Tibial nerve (tissue), 4 donors: ENCODE results near the gene SETDB2. TPM values are rescaled to one million over a fixed set of nuclear protein-coding genes. Genes with fewer than 3 reads are reported as not detected.

ENCODE experiments used
- DNase-seq, 2 donors: peaks; one replicate each; pipeline ENCODE4 v3.0.0-alpha.2; 2019; ENCODE audit warnings: low spot score in 2 of 2
- H3K27ac ChIP-seq, 4 donors: fragments of 200-600 bp; sonication (generic) in 3 of 4; one replicate each; pipeline ENCODE4 v1.5.1; 2017 to 2019; ENCODE audit warnings: mild to moderate bottlenecking in 1 of 4
- H3K27me3 ChIP-seq, 2 donors: fragments of 200-600 bp; sonication (generic) in 1 of 2; one replicate each; pipeline versions ENCODE4 v1.5.1 to v1.6.0; 2017 to 2019
- H3K36me3 ChIP-seq, 3 donors: fragments of 200-600 bp; sonication (generic); one replicate each; pipeline ENCODE4 v1.5.1; 2018 to 2019
- H3K4me1 ChIP-seq, 4 donors: fragments of 200-600 bp; sonication (generic) in 3 of 4; one replicate each; pipeline ENCODE4 v1.5.1; 2017 to 2019
- H3K4me3 ChIP-seq, 4 donors: fragments of 200-600 bp; sonication (generic) in 3 of 4; one replicate each; pipeline ENCODE4 v1.5.1; 2017 to 2019; ENCODE audit warnings: mild to moderate bottlenecking in 1 of 4, moderate library complexity in 1 of 4
- H3K9me3 ChIP-seq, 4 donors: fragments of 200-600 bp; sonication (generic) in 3 of 4; one replicate each; pipeline ENCODE4 v1.5.1; 2017 to 2019
- CTCF ChIP-seq, 5 experiments: fragments of 200-600 bp in 3 of 5; fragments of 450-650 bp in 2 of 5; sonication (generic) in 3 of 5; IDR thresholded peaks; one replicate each; pipeline ENCODE4 v1.5.1; 2016 to 2019; ENCODE audit warnings: antibody characterized with exemption in 5 of 5, mild to moderate bottlenecking in 3 of 5, moderate library complexity in 2 of 5
- EP300 ChIP-seq, 2 donors: sonication (generic); formaldehyde crosslinking; IDR thresholded peaks; one replicate each; pipeline ENCODE4 v1.6.1; 2017; ENCODE audit warnings: antibody characterized with exemption in 2 of 2, mild to moderate bottlenecking in 1 of 2
- POLR2A ChIP-seq, 2 donors: fragments of 450-650 bp; IDR thresholded peaks; one replicate each; pipeline ENCODE4 v1.6.1; 2017; ENCODE audit warnings: antibody characterized with exemption in 2 of 2, mild to moderate bottlenecking in 2 of 2, moderate library complexity in 2 of 2
- WGBS, 2 donors: methylation state at CpG; one replicate each; pipeline ENCODE4 v1.1.5; 2018; 5-methylcytosine and 5-hydroxymethylcytosine counted together
- total RNA-seq, 4 donors: library from RNA; depleted of rRNA; stranded (reverse); fragments of >200 nt; gene quantifications; one replicate each; pipeline ENCODE4 v1.1.0, GENCODE V29; 2016

The SETDB2 gene
- total RNA-seq, 4 donors from 2014 or later: 9.2 to 16.5 (median 13.0) TPM

- no peak overlapping the region for H3K4me3 ChIP-seq
- peaks cover 0 to 74% (median 0%) of the 10 kb centered on the region in 3 donors for H3K36me3 ChIP-seq
- DNase-seq: no peak
- no peaks in the 10 kb centered on the region for H3K4me1 ChIP-seq
- 40 to 50% methylated on average over 2 of the region's 2 CpGs for WGBS, 2 donors
- no peaks in the 10 kb centered on the region for H3K27me3 ChIP-seq
- H3K27ac ChIP-seq: no peak overlapping the region
- TF ChIP-seq POLR2A (IDR thresholded peaks at IDR 0.05): no peak
- TF ChIP-seq CTCF (IDR thresholded peaks at IDR 0.05): no peak
- TF ChIP-seq EP300 (IDR thresholded peaks at IDR 0.05): no peak
- H3K9me3 ChIP-seq: no peaks in the 10 kb centered on the region
These were observed 83.0 kb downstream of the SETDB2 start for GRCh38 chr13:49527123-49527522.

- H3K4me3 ChIP-seq: no peak overlapping the region
- H3K27ac ChIP-seq: no peak overlapping the region
- TF ChIP-seq POLR2A (IDR thresholded peaks at IDR 0.05) (no peak), EP300 (IDR thresholded peaks at IDR 0.05) (no peak), CTCF (IDR thresholded peaks at IDR 0.05) (no peak)
- H3K4me1 ChIP-seq: no peaks in the 10 kb centered on the region
- no peak for DNase-seq
- H3K9me3 ChIP-seq: no peaks in the 10 kb centered on the region
- 64 to 79% methylated on average over 1 of the region's 1 CpG for WGBS, 2 donors
- peaks cover 0 to 65% (median 0%) of the 10 kb centered on the region in 3 donors for H3K36me3 ChIP-seq
- no peaks in the 10 kb centered on the region for H3K27me3 ChIP-seq
These were observed 84.1 kb downstream of the SETDB2 start for GRCh38 chr13:49528161-49528560.

- Histone ChIP-seq H3K4me1 (no peaks in the 10 kb centered on the region), H3K27ac (no peak overlapping the region), H3K4me3 (no peak overlapping the region), H3K36me3 (peaks cover 0 to 52% (median 0%) of the 10 kb centered on the region in 3 donors), H3K9me3 (no peaks in the 10 kb centered on the region), H3K27me3 (no peaks in the 10 kb centered on the region)
- TF ChIP-seq POLR2A (IDR thresholded peaks at IDR 0.05): no peak
- TF ChIP-seq CTCF (IDR thresholded peaks at IDR 0.05): no peak
- 80% methylated on average over 7 of the region's 7 CpGs for WGBS, 2 donors
- DNase-seq: no peak
These were observed 86.4 kb downstream of the SETDB2 start for GRCh38 chr13:49530457-49530856.

GRCh38 chr13:49532593-49532992 is 88.5 kb downstream of the SETDB2 start:
- DNase-seq: no peak
- Histone ChIP-seq H3K36me3 (peaks cover 0 to 32% (median 0%) of the 10 kb centered on the region in 3 donors), H3K9me3 (no peaks in the 10 kb centered on the region), H3K27me3 (no peaks in the 10 kb centered on the region), H3K4me3 (no peak overlapping the region), H3K4me1 (no peaks in the 10 kb centered on the region), H3K27ac (no peak overlapping the region)
- no peak for TF ChIP-seq POLR2A (IDR thresholded peaks at IDR 0.05)
- no peak for TF ChIP-seq CTCF (IDR thresholded peaks at IDR 0.05)
- TF ChIP-seq EP300 (IDR thresholded peaks at IDR 0.05): no peak
- WGBS, 2 donors: 78 to 86% methylated on average over 1 of the region's 1 CpG

- peaks cover 0 to 30% (median 0%) of the 10 kb centered on the region in 3 donors for H3K36me3 ChIP-seq
- TF ChIP-seq CTCF (IDR thresholded peaks at IDR 0.05) (no peak), EP300 (IDR thresholded peaks at IDR 0.05) (no peak), POLR2A (IDR thresholded peaks at IDR 0.05) (no peak)
- no peak for DNase-seq
- H3K27me3 ChIP-seq: no peaks in the 10 kb centered on the region
- no peaks in the 10 kb centered on the region for H3K9me3 ChIP-seq
- no peaks in the 10 kb centered on the region for H3K4me1 ChIP-seq
- H3K4me3 ChIP-seq: no peak overlapping the region
- H3K27ac ChIP-seq: no peak overlapping the region
These were observed 88.9 kb downstream of the SETDB2 start for GRCh38 chr13:49533011-49533410.
